Suprapubic skin (tissue), 4 donors: ENCODE data around the gene SEMA3C.

Source experiments
- CTCF ChIP-seq, 2 donors: fragments of 200-600 bp in 1 of 2; fragments of 450-650 bp in 1 of 2; sonication (generic) in 1 of 2; IDR thresholded peaks; one replicate each; pipeline ENCODE4 v1.5.1; 2016 to 2019; ENCODE audit warnings: antibody characterized with exemption in 2 of 2, mild to moderate bottlenecking in 1 of 2, moderate library complexity in 1 of 2
- POLR2A ChIP-seq, 2 donors: fragments of 450-650 bp; IDR thresholded peaks; one replicate each; pipeline ENCODE4 v1.6.1; 2017; ENCODE audit warnings: antibody characterized with exemption in 2 of 2, mild to moderate bottlenecking in 2 of 2, moderate library complexity in 2 of 2
- POLR2AphosphoS5 ChIP-seq, 3 donors: sonication (generic); formaldehyde crosslinking; IDR thresholded peaks; one replicate each; pipeline ENCODE4 v1.6.1; 2017; ENCODE audit warnings: antibody characterized with exemption in 3 of 3

GRCh38 chr7:80767654-80768053 is 151.2 kb downstream of the SEMA3C start:
- TF ChIP-seq CTCF (IDR thresholded peaks at IDR 0.05): no peak
- TF ChIP-seq POLR2AphosphoS5 (IDR thresholded peaks at IDR 0.05): no peak
- TF ChIP-seq POLR2A (IDR thresholded peaks at IDR 0.05): no peak
